Loucy (cell line): ENCODE results near the gene SUN1.

Experiments used
- EZH2phosphoT487 ChIP-seq: fragments of 200-600 bp; IDR thresholded peaks from 2 replicates; pipeline ENCODE4 v1.6.1; 2018; ENCODE audit warnings: antibody characterized with exemption, mild to moderate bottlenecking, moderate library complexity, borderline replicate concordance
- TF ChIP-seq, protein P1 (sequence below): fragments of 200-600 bp; sonication (generic); conservative IDR thresholded peaks from 2 replicates; pipeline ENCODE4 v1.5.1; 2014; ENCODE audit warnings: mild to moderate bottlenecking, antibody characterized with exemption, low read length

DNA sequence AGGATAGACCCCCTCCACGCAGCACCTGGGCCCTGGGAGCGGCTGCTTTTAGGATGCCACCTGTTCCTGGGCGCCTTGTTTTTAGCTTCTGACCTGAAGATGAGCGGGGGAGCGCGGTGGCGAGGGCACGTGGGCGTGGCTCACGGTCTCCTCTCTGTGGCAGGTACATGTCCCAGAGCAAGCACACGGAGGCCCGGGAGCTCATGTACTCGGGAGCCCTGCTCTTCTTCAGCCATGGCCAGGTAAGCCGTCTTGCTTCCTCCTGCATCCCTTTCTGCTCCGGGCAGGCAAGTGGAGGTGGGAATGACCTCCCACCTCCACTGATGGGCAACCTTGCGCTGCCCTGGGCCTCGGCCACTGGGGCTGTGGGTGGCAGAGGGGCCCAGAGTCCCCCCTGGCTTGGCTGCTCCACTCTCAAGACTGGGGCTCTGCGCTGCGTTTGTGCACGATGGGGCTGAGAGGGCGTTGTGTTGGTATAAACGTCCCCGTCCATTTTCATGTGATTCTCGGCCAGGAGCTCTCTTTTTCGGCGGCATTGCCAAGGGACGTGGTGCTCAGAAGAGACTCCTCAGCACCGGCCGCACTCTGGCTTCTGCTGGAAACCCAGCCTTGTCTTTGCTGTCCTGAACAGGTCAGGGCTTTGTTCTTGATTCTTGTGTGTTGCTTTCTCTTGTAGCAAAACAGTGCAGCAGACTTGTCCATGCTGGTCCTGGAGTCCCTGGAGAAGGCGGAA is 53.8 kb downstream of the SUN1 start:
- TF ChIP-seq, protein P1, sequence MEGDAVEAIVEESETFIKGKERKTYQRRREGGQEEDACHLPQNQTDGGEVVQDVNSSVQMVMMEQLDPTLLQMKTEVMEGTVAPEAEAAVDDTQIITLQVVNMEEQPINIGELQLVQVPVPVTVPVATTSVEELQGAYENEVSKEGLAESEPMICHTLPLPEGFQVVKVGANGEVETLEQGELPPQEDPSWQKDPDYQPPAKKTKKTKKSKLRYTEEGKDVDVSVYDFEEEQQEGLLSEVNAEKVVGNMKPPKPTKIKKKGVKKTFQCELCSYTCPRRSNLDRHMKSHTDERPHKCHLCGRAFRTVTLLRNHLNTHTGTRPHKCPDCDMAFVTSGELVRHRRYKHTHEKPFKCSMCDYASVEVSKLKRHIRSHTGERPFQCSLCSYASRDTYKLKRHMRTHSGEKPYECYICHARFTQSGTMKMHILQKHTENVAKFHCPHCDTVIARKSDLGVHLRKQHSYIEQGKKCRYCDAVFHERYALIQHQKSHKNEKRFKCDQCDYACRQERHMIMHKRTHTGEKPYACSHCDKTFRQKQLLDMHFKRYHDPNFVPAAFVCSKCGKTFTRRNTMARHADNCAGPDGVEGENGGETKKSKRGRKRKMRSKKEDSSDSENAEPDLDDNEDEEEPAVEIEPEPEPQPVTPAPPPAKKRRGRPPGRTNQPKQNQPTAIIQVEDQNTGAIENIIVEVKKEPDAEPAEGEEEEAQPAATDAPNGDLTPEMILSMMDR, result no peak
- no peak for TF ChIP-seq EZH2phosphoT487
